Neutrophil (primary cell): ENCODE results near the gene FAM184A.

Experiments used
- H3K27ac ChIP-seq: fragments of 200-600 bp; sonication (generic); 2 replicates; pipeline ENCODE4 v1.5.1; 2016; ENCODE audit warnings: mild to moderate bottlenecking, moderate library complexity
- H3K27me3 ChIP-seq: fragments of 200-600 bp; sonication (generic); 2 replicates; pipeline ENCODE4 v1.6.0; 2016; ENCODE audit warnings: mild to moderate bottlenecking
- H3K36me3 ChIP-seq: fragments of 200-600 bp; sonication (generic); 2 replicates; pipeline ENCODE4 v1.5.1; 2017
- H3K4me1 ChIP-seq, 2 experiments: fragments of 200-600 bp in 1 of 2; sonication (generic) in 1 of 2; 1 replicate in 1 of 2; 2 replicates in 1 of 2; pipeline versions ENCODE4 v1.5.1 to v1.6.1; 2013 to 2016; ENCODE audit warnings: low read depth in 1 of 2, low read length in 1 of 2, mild to moderate bottlenecking in 1 of 2, moderate library complexity in 1 of 2; ENCODE audit not compliant: control insufficient read depth in 1 of 2, insufficient read depth in 1 of 2
- H3K4me3 ChIP-seq, 2 experiments: fragments of 200-600 bp in 1 of 2; sonication (generic) in 1 of 2; 1 replicate in 1 of 2; 2 replicates in 1 of 2; pipeline ENCODE4 v1.5.1; 2013 to 2016; ENCODE audit warnings: low read depth in 1 of 2, low read length in 1 of 2, mild to moderate bottlenecking in 1 of 2, moderate library complexity in 1 of 2
- H3K9me3 ChIP-seq: fragments of 200-600 bp; sonication (generic); 2 replicates; pipeline ENCODE4 v1.5.1; 2016
- CTCF ChIP-seq: fragments of 200-600 bp; sonication (generic); IDR thresholded peaks from 2 replicates; pipeline ENCODE4 v1.5.1; 2016; ENCODE audit warnings: antibody characterized with exemption

FAM184A gene

GRCh38 chr6:118981884-118982574 is 96.4 kb downstream of the FAM184A start:
- no peak overlapping the region for H3K27ac ChIP-seq
- H3K4me1 ChIP-seq = no peaks in the 10 kb centered on the region
- H3K9me3 ChIP-seq = no peaks in the 10 kb centered on the region
- H3K27me3 ChIP-seq = no peaks in the 10 kb centered on the region
- TF ChIP-seq CTCF = no peak
- no peaks in the 10 kb centered on the region for H3K36me3 ChIP-seq
- no peak overlapping the region for H3K4me3 ChIP-seq

- Histone ChIP-seq H3K27ac (no peak overlapping the region), H3K4me3 (no peak overlapping the region), H3K36me3 (no peaks in the 10 kb centered on the region), H3K9me3 (no peaks in the 10 kb centered on the region), H3K27me3 (no peaks in the 10 kb centered on the region), H3K4me1 (no peaks in the 10 kb centered on the region)
- no peak for TF ChIP-seq CTCF
These were observed 98.4 kb downstream of the FAM184A start for GRCh38 chr6:118980063-118980462.

- H3K4me3 ChIP-seq = no peak overlapping the region
- H3K27me3 ChIP-seq = no peaks in the 10 kb centered on the region
- H3K36me3 ChIP-seq = no peaks in the 10 kb centered on the region
- no peaks in the 10 kb centered on the region for H3K9me3 ChIP-seq
- H3K4me1 ChIP-seq = no peaks in the 10 kb centered on the region
- no peak for TF ChIP-seq CTCF
- no peak overlapping the region for H3K27ac ChIP-seq
These were observed 103.7 kb downstream of the FAM184A start for GRCh38 chr6:118974790-118975189.

- no peak for TF ChIP-seq CTCF
- Histone ChIP-seq H3K4me3 (no peak overlapping the region), H3K27ac (no peak overlapping the region), H3K27me3 (no peaks in the 10 kb centered on the region), H3K36me3 (no peaks in the 10 kb centered on the region), H3K4me1 (no peaks in the 10 kb centered on the region), H3K9me3 (no peaks in the 10 kb centered on the region)
These were observed 106.8 kb downstream of the FAM184A start for GRCh38 chr6:118971682-118972081.

GRCh38 chr6:118970866-118971265 is 107.6 kb downstream of the FAM184A start:
- no peak overlapping the region for H3K27ac ChIP-seq
- no peaks in the 10 kb centered on the region for H3K4me1 ChIP-seq
- TF ChIP-seq CTCF = no peak
- H3K36me3 ChIP-seq = no peaks in the 10 kb centered on the region
- H3K9me3 ChIP-seq = no peaks in the 10 kb centered on the region
- H3K27me3 ChIP-seq = no peaks in the 10 kb centered on the region
- no peak overlapping the region for H3K4me3 ChIP-seq

- Histone ChIP-seq H3K4me3 (no peak overlapping the region), H3K27ac (no peak overlapping the region), H3K36me3 (no peaks in the 10 kb centered on the region), H3K4me1 (no peaks in the 10 kb centered on the region), H3K9me3 (no peaks in the 10 kb centered on the region), H3K27me3 (no peaks in the 10 kb centered on the region)
- no peak for TF ChIP-seq CTCF
These were observed 110.0 kb downstream of the FAM184A start for GRCh38 chr6:118968416-118968815.
